ENCODE results near the gene MFAP5. TPM values are rescaled to one million over a fixed set of nuclear protein-coding genes. Genes with fewer than 3 reads are reported as not detected.

The MFAP5 gene
- polyA plus RNA-seq, 2 donors, result 3.5 to 4.5 TPM

DNA sequence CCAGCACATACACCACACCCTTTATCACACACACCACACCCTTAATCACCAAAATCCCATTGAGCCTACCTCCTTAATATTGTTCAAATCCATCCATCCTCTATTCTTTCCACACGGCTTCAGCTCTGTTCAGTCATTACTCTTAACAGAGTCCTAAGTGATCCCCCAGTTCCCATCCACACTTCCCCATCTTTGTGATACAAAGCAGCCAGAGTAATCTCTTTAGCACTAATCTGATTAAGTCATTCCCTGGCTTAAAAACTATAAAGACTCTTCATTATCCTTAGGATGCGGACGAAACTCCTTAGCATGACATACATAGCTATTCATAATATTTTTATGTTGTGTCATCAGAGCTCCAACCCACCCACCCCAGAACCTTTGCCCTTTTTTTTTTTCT, 14.7 kb upstream of the MFAP5 start:
- no peaks in the 10 kb centered on the region for H3K9me3 ChIP-seq (ENCODE audit: control insufficient read depth in 2 of 2, insufficient read depth in 1 of 2, low read depth in 1 of 2, low read length in 1 of 2)
- no peak overlapping the region for H3K27ac ChIP-seq (ENCODE audit: low read depth in 2 of 2, low read length in 1 of 2)
- no peak overlapping the region for H3K4me3 ChIP-seq (ENCODE audit: low read depth in 1 of 2, low read length in 2 of 2)

GRCh38 chr12:8676651-8677050, 14.0 kb upstream of the MFAP5 start:
- Histone ChIP-seq H3K9me3 (ENCODE audit: control insufficient read depth in 2 of 2, insufficient read depth in 1 of 2, low read depth in 1 of 2, low read length in 1 of 2) (no peaks in the 10 kb centered on the region), H3K27ac (ENCODE audit: low read depth in 2 of 2, low read length in 1 of 2) (no peak overlapping the region), H3K4me3 (ENCODE audit: low read depth in 1 of 2, low read length in 2 of 2) (no peak overlapping the region), H3K27me3 (ENCODE audit: control insufficient read depth in 1 of 2, insufficient read depth in 2 of 2, low read length in 2 of 2) (no peaks in the 10 kb centered on the region), H3K4me1 (ENCODE audit: control insufficient read depth in 2 of 2, insufficient read depth in 2 of 2, low read length in 1 of 2) (no peaks in the 10 kb centered on the region), H3K36me3 (ENCODE audit: control insufficient read depth in 2 of 2, insufficient read depth in 2 of 2, low read length in 1 of 2) (no peaks in the 10 kb centered on the region)
- 81 to 87% methylated on average over 4 of the region's 4 CpGs for WGBS, 2 donors

More for the DNA sequence above, 14.7 kb upstream of the MFAP5 start:
- 87 to 88% methylated on average over 3 of the region's 3 CpGs for WGBS, 2 donors
- no peaks in the 10 kb centered on the region for H3K27me3 ChIP-seq (ENCODE audit: control insufficient read depth in 1 of 2, insufficient read depth in 2 of 2, low read length in 2 of 2)
- no peaks in the 10 kb centered on the region for H3K4me1 ChIP-seq (ENCODE audit: control insufficient read depth in 2 of 2, insufficient read depth in 2 of 2, low read length in 1 of 2)
- H3K36me3 ChIP-seq (ENCODE audit: control insufficient read depth in 2 of 2, insufficient read depth in 2 of 2, low read length in 1 of 2), result no peaks in the 10 kb centered on the region

- no peaks in the 10 kb centered on the region for H3K27me3 ChIP-seq (ENCODE audit: control insufficient read depth in 1 of 2, insufficient read depth in 2 of 2, low read length in 2 of 2)
- no peak overlapping the region for H3K27ac ChIP-seq (ENCODE audit: low read depth in 2 of 2, low read length in 1 of 2)
- no peaks in the 10 kb centered on the region for H3K9me3 ChIP-seq (ENCODE audit: control insufficient read depth in 2 of 2, insufficient read depth in 1 of 2, low read depth in 1 of 2, low read length in 1 of 2)
- WGBS, 2 donors, result 30 to 42% methylated on average over 3 of the region's 3 CpGs
- no peaks in the 10 kb centered on the region for H3K4me1 ChIP-seq (ENCODE audit: control insufficient read depth in 2 of 2, insufficient read depth in 2 of 2, low read length in 1 of 2)
- H3K4me3 ChIP-seq (ENCODE audit: low read depth in 1 of 2, low read length in 2 of 2), result no peak overlapping the region
- no peaks in the 10 kb centered on the region for H3K36me3 ChIP-seq (ENCODE audit: control insufficient read depth in 2 of 2, insufficient read depth in 2 of 2, low read length in 1 of 2)
Observed at GRCh38 chr12:8675591-8676036, 13.0 kb upstream of the MFAP5 start.

DNA sequence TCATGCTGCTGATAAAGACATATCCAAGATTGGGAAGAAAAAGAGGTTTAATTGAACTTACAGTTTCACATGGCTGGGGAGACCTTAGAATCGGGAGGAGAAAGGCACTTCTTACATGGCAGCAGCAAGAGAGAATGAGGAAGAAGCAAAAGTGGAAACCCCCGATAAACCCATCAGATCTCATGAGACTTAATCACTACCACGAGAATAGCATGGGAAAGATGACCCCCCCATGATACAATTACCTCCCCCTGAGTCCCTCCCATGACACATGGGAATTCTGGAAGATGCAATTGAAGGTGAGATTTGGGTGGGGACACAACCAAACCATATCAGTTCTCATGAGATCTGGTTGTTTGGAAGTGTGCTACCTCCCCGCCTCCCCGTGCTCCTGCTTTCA, 9.8 kb upstream of the MFAP5 start:
- Histone ChIP-seq H3K36me3 (ENCODE audit: control insufficient read depth in 2 of 2, insufficient read depth in 2 of 2, low read length in 1 of 2) (no peaks in the 10 kb centered on the region), H3K9me3 (ENCODE audit: control insufficient read depth in 2 of 2, insufficient read depth in 1 of 2, low read depth in 1 of 2, low read length in 1 of 2) (no peaks in the 10 kb centered on the region), H3K4me1 (ENCODE audit: control insufficient read depth in 2 of 2, insufficient read depth in 2 of 2, low read length in 1 of 2) (no peaks in the 10 kb centered on the region), H3K27me3 (ENCODE audit: control insufficient read depth in 1 of 2, insufficient read depth in 2 of 2, low read length in 2 of 2) (no peaks in the 10 kb centered on the region), H3K27ac (ENCODE audit: low read depth in 2 of 2, low read length in 1 of 2) (no peak overlapping the region), H3K4me3 (ENCODE audit: low read depth in 1 of 2, low read length in 2 of 2) (no peak overlapping the region)
- 87 to 91% methylated on average over 5 of the region's 5 CpGs for WGBS, 2 donors

DNA sequence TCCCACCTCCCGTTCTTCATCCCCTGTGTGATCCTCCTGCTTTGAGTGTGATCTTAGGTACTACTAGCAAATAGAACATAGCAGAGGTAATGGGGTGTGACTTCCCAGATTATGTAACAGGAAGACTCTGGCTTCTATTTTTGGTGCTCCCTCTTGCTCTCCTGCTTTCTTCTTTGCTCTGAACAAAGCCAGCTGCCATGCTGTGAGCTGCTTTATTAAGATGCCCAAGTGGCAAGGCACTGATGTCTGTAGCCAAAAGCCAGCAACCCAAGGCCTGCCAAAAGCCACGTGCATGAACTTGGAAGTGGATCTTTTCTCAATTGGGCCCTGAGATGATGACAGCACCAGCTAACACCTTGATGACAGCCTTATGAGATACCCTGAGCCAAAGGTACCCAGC, 5.8 kb upstream of the MFAP5 start:
- H3K36me3 ChIP-seq (ENCODE audit: control insufficient read depth in 2 of 2, insufficient read depth in 2 of 2, low read length in 1 of 2), result no peaks in the 10 kb centered on the region
- H3K4me3 ChIP-seq (ENCODE audit: low read depth in 1 of 2, low read length in 2 of 2), result no peak overlapping the region
- H3K27ac ChIP-seq (ENCODE audit: low read depth in 2 of 2, low read length in 1 of 2), result no peak overlapping the region
- no peaks in the 10 kb centered on the region for H3K27me3 ChIP-seq (ENCODE audit: control insufficient read depth in 1 of 2, insufficient read depth in 2 of 2, low read length in 2 of 2)
- 54 to 81% methylated on average over 2 of the region's 2 CpGs for WGBS, 2 donors
- H3K4me1 ChIP-seq (ENCODE audit: control insufficient read depth in 2 of 2, insufficient read depth in 2 of 2, low read length in 1 of 2), result no peaks in the 10 kb centered on the region
- no peaks in the 10 kb centered on the region for H3K9me3 ChIP-seq (ENCODE audit: control insufficient read depth in 2 of 2, insufficient read depth in 1 of 2, low read depth in 1 of 2, low read length in 1 of 2)

DNA sequence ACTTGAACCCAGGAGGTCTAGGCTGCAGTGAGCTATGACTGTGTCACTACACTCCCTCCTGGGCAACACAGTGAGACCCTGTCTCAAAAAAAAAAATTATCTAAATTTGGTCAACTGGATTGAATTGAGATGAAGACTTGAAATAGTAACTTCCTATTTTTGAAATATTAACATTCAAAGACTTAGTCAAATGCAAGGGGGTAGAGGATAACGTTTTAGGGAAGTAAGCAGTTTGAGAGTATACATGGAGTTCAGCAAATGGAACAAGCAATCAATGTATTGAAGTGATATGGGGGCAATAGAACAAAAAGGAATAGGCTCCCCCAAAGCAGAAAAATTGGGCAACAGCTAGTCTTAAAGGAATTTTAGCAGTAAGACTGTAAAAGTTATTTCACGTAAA, 4.6 kb upstream of the MFAP5 start:
- Histone ChIP-seq H3K27me3 (ENCODE audit: control insufficient read depth in 1 of 2, insufficient read depth in 2 of 2, low read length in 2 of 2) (no peaks in the 10 kb centered on the region), H3K9me3 (ENCODE audit: control insufficient read depth in 2 of 2, insufficient read depth in 1 of 2, low read depth in 1 of 2, low read length in 1 of 2) (no peaks in the 10 kb centered on the region), H3K27ac (ENCODE audit: low read depth in 2 of 2, low read length in 1 of 2) (no peak overlapping the region), H3K36me3 (ENCODE audit: control insufficient read depth in 2 of 2, insufficient read depth in 2 of 2, low read length in 1 of 2) (no peaks in the 10 kb centered on the region), H3K4me1 (ENCODE audit: control insufficient read depth in 2 of 2, insufficient read depth in 2 of 2, low read length in 1 of 2) (peaks cover 0 to 3% of the 10 kb centered on the region in 2 donors), H3K4me3 (ENCODE audit: low read depth in 1 of 2, low read length in 2 of 2) (no peak overlapping the region)
- 66 to 69% methylated on average over 2 of the region's 2 CpGs for WGBS, 2 donors

- H3K27ac ChIP-seq (ENCODE audit: low read depth in 2 of 2, low read length in 1 of 2), result no peak overlapping the region
- peaks cover 0 to 3% of the 10 kb centered on the region in 2 donors for H3K4me1 ChIP-seq (ENCODE audit: control insufficient read depth in 2 of 2, insufficient read depth in 2 of 2, low read length in 1 of 2)
- no peaks in the 10 kb centered on the region for H3K9me3 ChIP-seq (ENCODE audit: control insufficient read depth in 2 of 2, insufficient read depth in 1 of 2, low read depth in 1 of 2, low read length in 1 of 2)
- H3K36me3 ChIP-seq (ENCODE audit: control insufficient read depth in 2 of 2, insufficient read depth in 2 of 2, low read length in 1 of 2), result no peaks in the 10 kb centered on the region
- 62 to 66% methylated on average over 4 of the region's 4 CpGs for WGBS, 2 donors
- H3K27me3 ChIP-seq (ENCODE audit: control insufficient read depth in 1 of 2, insufficient read depth in 2 of 2, low read length in 2 of 2), result no peaks in the 10 kb centered on the region
- H3K4me3 ChIP-seq (ENCODE audit: low read depth in 1 of 2, low read length in 2 of 2), result no peak overlapping the region
Observed at GRCh38 chr12:8665759-8666158, 3.1 kb upstream of the MFAP5 start.

GRCh38 chr12:8664228-8664913, 1.7 kb upstream of the MFAP5 start:
- WGBS, 2 donors, result 71 to 79% methylated on average over 5 of the region's 5 CpGs
- Histone ChIP-seq H3K4me3 (ENCODE audit: low read depth in 1 of 2, low read length in 2 of 2) (no peak overlapping the region), H3K4me1 (ENCODE audit: control insufficient read depth in 2 of 2, insufficient read depth in 2 of 2, low read length in 1 of 2) (peaks cover 0 to 3% of the 10 kb centered on the region in 2 donors), H3K27me3 (ENCODE audit: control insufficient read depth in 1 of 2, insufficient read depth in 2 of 2, low read length in 2 of 2) (no peaks in the 10 kb centered on the region), H3K27ac (ENCODE audit: low read depth in 2 of 2, low read length in 1 of 2) (no peak overlapping the region), H3K9me3 (ENCODE audit: control insufficient read depth in 2 of 2, insufficient read depth in 1 of 2, low read depth in 1 of 2, low read length in 1 of 2) (no peaks in the 10 kb centered on the region), H3K36me3 (ENCODE audit: control insufficient read depth in 2 of 2, insufficient read depth in 2 of 2, low read length in 1 of 2) (no peaks in the 10 kb centered on the region)

DNA sequence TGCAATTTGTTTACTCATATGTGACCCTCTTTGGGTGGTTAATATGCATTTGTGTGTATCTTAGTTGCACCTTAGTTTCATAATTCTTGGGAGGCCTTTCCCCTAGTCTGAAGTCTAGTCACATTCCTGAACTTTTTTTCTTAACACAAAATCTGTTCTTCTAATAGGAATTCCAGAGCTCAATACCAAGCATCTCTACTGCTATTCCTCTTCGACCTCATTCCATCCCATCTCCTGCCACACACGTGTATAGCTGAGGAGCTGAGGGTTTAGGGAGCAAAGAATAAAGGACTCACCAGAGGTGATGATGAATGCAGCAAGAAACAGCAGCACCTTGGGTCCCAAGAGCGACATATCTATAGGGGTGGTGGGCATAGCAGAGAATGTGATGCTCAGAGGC, 875 bp downstream of the MFAP5 start:
- Histone ChIP-seq H3K36me3 (ENCODE audit: control insufficient read depth in 2 of 2, insufficient read depth in 2 of 2, low read length in 1 of 2) (no peaks in the 10 kb centered on the region), H3K27me3 (ENCODE audit: control insufficient read depth in 1 of 2, insufficient read depth in 2 of 2, low read length in 2 of 2) (no peaks in the 10 kb centered on the region), H3K4me1 (ENCODE audit: control insufficient read depth in 2 of 2, insufficient read depth in 2 of 2, low read length in 1 of 2) (peaks cover 0 to 3% of the 10 kb centered on the region in 2 donors), H3K4me3 (ENCODE audit: low read depth in 1 of 2, low read length in 2 of 2) (no peak overlapping the region), H3K27ac (ENCODE audit: low read depth in 2 of 2, low read length in 1 of 2) (no peak overlapping the region), H3K9me3 (ENCODE audit: control insufficient read depth in 2 of 2, insufficient read depth in 1 of 2, low read depth in 1 of 2, low read length in 1 of 2) (no peaks in the 10 kb centered on the region)
- WGBS, 2 donors, result 78 to 81% methylated on average over 3 of the region's 3 CpGs

DNA sequence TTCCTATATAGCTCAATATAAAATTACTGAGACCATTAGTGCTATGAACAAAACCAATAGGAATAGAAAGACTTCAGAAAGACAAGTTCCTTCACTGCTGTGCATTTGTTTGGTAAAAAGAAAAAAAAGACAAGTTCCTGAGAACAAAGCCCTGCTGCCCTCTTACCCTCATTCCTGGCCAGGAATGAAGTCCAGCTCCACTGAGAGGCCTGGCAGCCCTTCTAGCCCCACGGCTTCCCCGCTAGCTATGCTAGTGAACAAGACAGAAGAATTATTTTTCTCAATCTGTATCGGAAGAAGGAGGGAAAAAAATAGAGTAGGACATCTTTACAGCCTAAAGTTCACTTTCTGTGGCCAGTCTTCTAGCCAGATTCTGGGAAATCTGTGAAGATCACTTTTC, 1.6 kb downstream of the MFAP5 start:
- H3K4me3 ChIP-seq (ENCODE audit: low read depth in 1 of 2, low read length in 2 of 2), result no peak overlapping the region
- H3K9me3 ChIP-seq (ENCODE audit: control insufficient read depth in 2 of 2, insufficient read depth in 1 of 2, low read depth in 1 of 2, low read length in 1 of 2), result no peaks in the 10 kb centered on the region
- H3K4me1 ChIP-seq (ENCODE audit: control insufficient read depth in 2 of 2, insufficient read depth in 2 of 2, low read length in 1 of 2), result peaks cover 0 to 3% of the 10 kb centered on the region in 2 donors
- no peak overlapping the region for H3K27ac ChIP-seq (ENCODE audit: low read depth in 2 of 2, low read length in 1 of 2)
- no peaks in the 10 kb centered on the region for H3K27me3 ChIP-seq (ENCODE audit: control insufficient read depth in 1 of 2, insufficient read depth in 2 of 2, low read length in 2 of 2)
- no peaks in the 10 kb centered on the region for H3K36me3 ChIP-seq (ENCODE audit: control insufficient read depth in 2 of 2, insufficient read depth in 2 of 2, low read length in 1 of 2)
- WGBS, 2 donors, result 72 to 92% methylated on average over 3 of the region's 3 CpGs
